ENCODE measurements around the gene SH3BGRL. TPM values are rescaled to one million over a fixed set of nuclear protein-coding genes. Genes with fewer than 3 reads are reported as not detected.

The SH3BGRL gene
- total RNA-seq, 1 experiment from 2014 or later, result 105 TPM

GRCh38 chrX:81286608-81287007 lies 84.7 kb downstream of the SH3BGRL start:
- DNase-seq, result no peak
- H3K9me3 Mint-ChIP-seq (ENCODE audit: low read depth, unreplicated experiment), result peaks cover 11% of the 10 kb centered on the region
- BruUV-seq (replicated peaks), result no TSS peak

GRCh38 chrX:81291996-81292395 lies 90.1 kb downstream of the SH3BGRL start:
- intact Hi-C loops (cut with micrococcal nuclease; ENCODE audit: unreplicated experiment), result no loop called here
- Mint-ChIP-seq H3K27me3 (ENCODE audit: unreplicated experiment) (no peaks in the 10 kb centered on the region), H3K4me1 (ENCODE audit: low read depth, unreplicated experiment) (peaks cover 8% of the 10 kb centered on the region), H3K4me3 (ENCODE audit: low read depth, unreplicated experiment) (no peak overlapping the region), H3K27ac (ENCODE audit: unreplicated experiment) (no peak overlapping the region), H3K9me3 (ENCODE audit: low read depth, unreplicated experiment) (peaks cover 15% of the 10 kb centered on the region), H3K36me3 (ENCODE audit: insufficient read depth, unreplicated experiment) (no peaks in the 10 kb centered on the region)
- no peak for TF ChIP-seq CTCF (IDR thresholded peaks at IDR 0.05; ENCODE audit: unreplicated experiment)
- BruUV-seq (replicated peaks), result no TSS peak
- CTCF ChIA-PET, result no interaction called here
- no peak for DNase-seq

More at GRCh38 chrX:81286608-81287007, 84.7 kb downstream of the SH3BGRL start:
- CTCF ChIA-PET, result interaction anchor here (0.9 kb wide), 1 partner anchor 91 kb away, joined by 3 read pairs; no protein-coding TSS in a partner anchor
- Mint-ChIP-seq H3K4me3 (ENCODE audit: low read depth, unreplicated experiment) (no peak overlapping the region), H3K27me3 (ENCODE audit: unreplicated experiment) (no peaks in the 10 kb centered on the region), H3K4me1 (ENCODE audit: low read depth, unreplicated experiment) (peaks cover 28% of the 10 kb centered on the region), H3K27ac (ENCODE audit: unreplicated experiment) (no peak overlapping the region), H3K36me3 (ENCODE audit: insufficient read depth, unreplicated experiment) (no peaks in the 10 kb centered on the region)
- no peak for TF ChIP-seq CTCF (IDR thresholded peaks at IDR 0.05; ENCODE audit: unreplicated experiment)
- intact Hi-C loops (cut with micrococcal nuclease; ENCODE audit: unreplicated experiment), result no loop called here

- H3K9me3 Mint-ChIP-seq (ENCODE audit: low read depth, unreplicated experiment), result peaks cover 12% of the 10 kb centered on the region
- H3K27ac Mint-ChIP-seq (ENCODE audit: unreplicated experiment), result no peak overlapping the region
- H3K4me3 Mint-ChIP-seq (ENCODE audit: low read depth, unreplicated experiment), result no peak overlapping the region
- intact Hi-C loops (cut with micrococcal nuclease; ENCODE audit: unreplicated experiment), result no loop called here
- TF ChIP-seq CTCF (IDR thresholded peaks at IDR 0.05; ENCODE audit: unreplicated experiment), result no peak
- no peaks in the 10 kb centered on the region for H3K36me3 Mint-ChIP-seq (ENCODE audit: insufficient read depth, unreplicated experiment)
- no peaks in the 10 kb centered on the region for H3K27me3 Mint-ChIP-seq (ENCODE audit: unreplicated experiment)
- no TSS peak for BruUV-seq (replicated peaks)
- CTCF ChIA-PET, result no interaction called here
- DNase-seq, result no peak
- H3K4me1 Mint-ChIP-seq (ENCODE audit: low read depth, unreplicated experiment), result no peaks in the 10 kb centered on the region
Observed at GRCh38 chrX:81294101-81294500, 92.2 kb downstream of the SH3BGRL start.

- no TSS peak for BruUV-seq (replicated peaks)
- CTCF ChIA-PET, result no interaction called here
- intact Hi-C loops (cut with micrococcal nuclease; ENCODE audit: unreplicated experiment), result no loop called here
- no peaks in the 10 kb centered on the region for H3K36me3 Mint-ChIP-seq (ENCODE audit: insufficient read depth, unreplicated experiment)
- H3K4me3 Mint-ChIP-seq (ENCODE audit: low read depth, unreplicated experiment), result no peak overlapping the region
- DNase-seq, result no peak
- no peaks in the 10 kb centered on the region for H3K9me3 Mint-ChIP-seq (ENCODE audit: low read depth, unreplicated experiment)
- H3K4me1 Mint-ChIP-seq (ENCODE audit: low read depth, unreplicated experiment), result no peaks in the 10 kb centered on the region
- no peaks in the 10 kb centered on the region for H3K27me3 Mint-ChIP-seq (ENCODE audit: unreplicated experiment)
- no peak overlapping the region for H3K27ac Mint-ChIP-seq (ENCODE audit: unreplicated experiment)
- no peak for TF ChIP-seq CTCF (IDR thresholded peaks at IDR 0.05; ENCODE audit: unreplicated experiment)
Observed at GRCh38 chrX:81301877-81302276, 100.0 kb downstream of the SH3BGRL start.

Data from Calu3 (cell line).